K562 (cell line): Measurements from ENCODE around the gene TBCCD1. TPM values are rescaled to one million over a fixed set of nuclear protein-coding genes. Genes with fewer than 3 reads are reported as not detected.

Source experiments
- HIVEP1 ChIP-seq: fragments of 250-450 bp; sonication (Bioruptor Pico); IDR thresholded peaks from 2 replicates; pipeline ENCODE4 v1.4.0; 2020; ENCODE audit warnings: mild to moderate bottlenecking
- ZNF324 ChIP-seq: fragments of 250-450 bp; sonication (Bioruptor Pico); IDR thresholded peaks from 2 replicates; pipeline ENCODE4 v1.4.0; 2020; ENCODE audit warnings: mild to moderate bottlenecking
- ZNF431 ChIP-seq: sonication (generic); formaldehyde crosslinking; IDR thresholded peaks from 2 replicates; pipeline ENCODE4 v1.8.0; 2022; ENCODE audit warnings: mild to moderate bottlenecking, missing genetic modification reagents
- ZNF77 ChIP-seq: fragments of 250-450 bp; sonication (Bioruptor Pico); IDR thresholded peaks from 2 replicates; pipeline ENCODE4 v1.5.0; 2020
- polyA plus RNA-seq, 8 experiments: library from polyadenylated mRNA; depleted of rRNA in 4 of 8; stranded (reverse) in 5 of 8; unstranded in 3 of 8; fragments of >200 nt; fragmentation: Nextera tagmentation in 2 of 8; fragmentation: Illumina TruSeq in 1 of 8; extraction: Ambion mirVana in 2 of 8; extraction: Trizol in 1 of 8; gene quantifications; 2 replicates each; pipeline versions ENCODE4 v1.2.1 to v1.2.3, GENCODE V29; 2011 to 2014; ENCODE audit warnings: inconsistent platforms in 1 of 8, missing spikeins in 1 of 8
- total RNA-seq, 7 experiments: library from RNA; depleted of rRNA in 6 of 7; stranded (reverse); fragments of >200 nt in 6 of 7; fragmentation: Illumina TruSeq in 2 of 7; extraction: Trizol in 2 of 7; gene quantifications; 2 replicates each; pipeline versions ENCODE4 v1.2.1 to v1.2.3, GENCODE V29; 2011 to 2021; ENCODE audit warnings: low replicate concordance in 1 of 7
- TF ChIP-seq, protein P1 (sequence below): fragments of 450-650 bp; IDR thresholded peaks from 2 replicates; pipeline ENCODE4 v1.6.1; 2016; ENCODE audit warnings: mild to moderate bottlenecking, moderate library complexity
- TF ChIP-seq, protein P2 (sequence below): fragments of 450-650 bp; formaldehyde crosslinking; IDR thresholded peaks from 2 replicates; pipeline ENCODE4 v1.4.0; 2022; ENCODE audit warnings: mild to moderate bottlenecking, moderate library complexity

Gene TBCCD1
- total and polyA plus RNA-seq, 9 of the 15 experiments (the other 6 are each of a cell fraction or from before 2014, with no cell fraction given), result 17.7 to 31.1 (median 21.2) TPM

DNA sequence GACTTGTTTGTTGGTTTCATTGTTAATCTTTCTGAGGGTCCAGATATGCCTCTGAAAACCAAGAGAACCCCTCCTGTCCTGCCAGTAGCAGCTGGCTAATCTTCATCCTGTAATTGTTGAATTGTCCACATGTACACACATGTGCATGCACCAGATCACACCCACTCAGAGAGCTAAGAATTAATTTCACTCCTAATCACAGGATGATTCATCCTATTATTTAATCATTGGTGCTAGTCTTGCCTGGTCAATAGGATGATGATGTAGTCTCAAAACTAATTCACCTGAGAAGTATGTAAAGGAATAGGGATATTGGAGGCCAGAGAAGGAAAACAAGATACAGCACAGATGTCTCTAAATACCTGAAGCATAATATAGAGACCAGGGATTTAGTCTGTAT, 37.9 kb upstream of the TBCCD1 start (continued):
- TF ChIP-seq, protein P1, sequence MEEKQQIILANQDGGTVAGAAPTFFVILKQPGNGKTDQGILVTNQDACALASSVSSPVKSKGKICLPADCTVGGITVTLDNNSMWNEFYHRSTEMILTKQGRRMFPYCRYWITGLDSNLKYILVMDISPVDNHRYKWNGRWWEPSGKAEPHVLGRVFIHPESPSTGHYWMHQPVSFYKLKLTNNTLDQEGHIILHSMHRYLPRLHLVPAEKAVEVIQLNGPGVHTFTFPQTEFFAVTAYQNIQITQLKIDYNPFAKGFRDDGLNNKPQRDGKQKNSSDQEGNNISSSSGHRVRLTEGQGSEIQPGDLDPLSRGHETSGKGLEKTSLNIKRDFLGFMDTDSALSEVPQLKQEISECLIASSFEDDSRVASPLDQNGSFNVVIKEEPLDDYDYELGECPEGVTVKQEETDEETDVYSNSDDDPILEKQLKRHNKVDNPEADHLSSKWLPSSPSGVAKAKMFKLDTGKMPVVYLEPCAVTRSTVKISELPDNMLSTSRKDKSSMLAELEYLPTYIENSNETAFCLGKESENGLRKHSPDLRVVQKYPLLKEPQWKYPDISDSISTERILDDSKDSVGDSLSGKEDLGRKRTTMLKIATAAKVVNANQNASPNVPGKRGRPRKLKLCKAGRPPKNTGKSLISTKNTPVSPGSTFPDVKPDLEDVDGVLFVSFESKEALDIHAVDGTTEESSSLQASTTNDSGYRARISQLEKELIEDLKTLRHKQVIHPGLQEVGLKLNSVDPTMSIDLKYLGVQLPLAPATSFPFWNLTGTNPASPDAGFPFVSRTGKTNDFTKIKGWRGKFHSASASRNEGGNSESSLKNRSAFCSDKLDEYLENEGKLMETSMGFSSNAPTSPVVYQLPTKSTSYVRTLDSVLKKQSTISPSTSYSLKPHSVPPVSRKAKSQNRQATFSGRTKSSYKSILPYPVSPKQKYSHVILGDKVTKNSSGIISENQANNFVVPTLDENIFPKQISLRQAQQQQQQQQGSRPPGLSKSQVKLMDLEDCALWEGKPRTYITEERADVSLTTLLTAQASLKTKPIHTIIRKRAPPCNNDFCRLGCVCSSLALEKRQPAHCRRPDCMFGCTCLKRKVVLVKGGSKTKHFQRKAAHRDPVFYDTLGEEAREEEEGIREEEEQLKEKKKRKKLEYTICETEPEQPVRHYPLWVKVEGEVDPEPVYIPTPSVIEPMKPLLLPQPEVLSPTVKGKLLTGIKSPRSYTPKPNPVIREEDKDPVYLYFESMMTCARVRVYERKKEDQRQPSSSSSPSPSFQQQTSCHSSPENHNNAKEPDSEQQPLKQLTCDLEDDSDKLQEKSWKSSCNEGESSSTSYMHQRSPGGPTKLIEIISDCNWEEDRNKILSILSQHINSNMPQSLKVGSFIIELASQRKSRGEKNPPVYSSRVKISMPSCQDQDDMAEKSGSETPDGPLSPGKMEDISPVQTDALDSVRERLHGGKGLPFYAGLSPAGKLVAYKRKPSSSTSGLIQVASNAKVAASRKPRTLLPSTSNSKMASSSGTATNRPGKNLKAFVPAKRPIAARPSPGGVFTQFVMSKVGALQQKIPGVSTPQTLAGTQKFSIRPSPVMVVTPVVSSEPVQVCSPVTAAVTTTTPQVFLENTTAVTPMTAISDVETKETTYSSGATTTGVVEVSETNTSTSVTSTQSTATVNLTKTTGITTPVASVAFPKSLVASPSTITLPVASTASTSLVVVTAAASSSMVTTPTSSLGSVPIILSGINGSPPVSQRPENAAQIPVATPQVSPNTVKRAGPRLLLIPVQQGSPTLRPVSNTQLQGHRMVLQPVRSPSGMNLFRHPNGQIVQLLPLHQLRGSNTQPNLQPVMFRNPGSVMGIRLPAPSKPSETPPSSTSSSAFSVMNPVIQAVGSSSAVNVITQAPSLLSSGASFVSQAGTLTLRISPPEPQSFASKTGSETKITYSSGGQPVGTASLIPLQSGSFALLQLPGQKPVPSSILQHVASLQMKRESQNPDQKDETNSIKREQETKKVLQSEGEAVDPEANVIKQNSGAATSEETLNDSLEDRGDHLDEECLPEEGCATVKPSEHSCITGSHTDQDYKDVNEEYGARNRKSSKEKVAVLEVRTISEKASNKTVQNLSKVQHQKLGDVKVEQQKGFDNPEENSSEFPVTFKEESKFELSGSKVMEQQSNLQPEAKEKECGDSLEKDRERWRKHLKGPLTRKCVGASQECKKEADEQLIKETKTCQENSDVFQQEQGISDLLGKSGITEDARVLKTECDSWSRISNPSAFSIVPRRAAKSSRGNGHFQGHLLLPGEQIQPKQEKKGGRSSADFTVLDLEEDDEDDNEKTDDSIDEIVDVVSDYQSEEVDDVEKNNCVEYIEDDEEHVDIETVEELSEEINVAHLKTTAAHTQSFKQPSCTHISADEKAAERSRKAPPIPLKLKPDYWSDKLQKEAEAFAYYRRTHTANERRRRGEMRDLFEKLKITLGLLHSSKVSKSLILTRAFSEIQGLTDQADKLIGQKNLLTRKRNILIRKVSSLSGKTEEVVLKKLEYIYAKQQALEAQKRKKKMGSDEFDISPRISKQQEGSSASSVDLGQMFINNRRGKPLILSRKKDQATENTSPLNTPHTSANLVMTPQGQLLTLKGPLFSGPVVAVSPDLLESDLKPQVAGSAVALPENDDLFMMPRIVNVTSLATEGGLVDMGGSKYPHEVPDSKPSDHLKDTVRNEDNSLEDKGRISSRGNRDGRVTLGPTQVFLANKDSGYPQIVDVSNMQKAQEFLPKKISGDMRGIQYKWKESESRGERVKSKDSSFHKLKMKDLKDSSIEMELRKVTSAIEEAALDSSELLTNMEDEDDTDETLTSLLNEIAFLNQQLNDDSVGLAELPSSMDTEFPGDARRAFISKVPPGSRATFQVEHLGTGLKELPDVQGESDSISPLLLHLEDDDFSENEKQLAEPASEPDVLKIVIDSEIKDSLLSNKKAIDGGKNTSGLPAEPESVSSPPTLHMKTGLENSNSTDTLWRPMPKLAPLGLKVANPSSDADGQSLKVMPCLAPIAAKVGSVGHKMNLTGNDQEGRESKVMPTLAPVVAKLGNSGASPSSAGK, result no peak
- TF ChIP-seq ZNF77 (CRISPR knock-in tag) (no peak), ZNF431 (CRISPR knock-in tag) (no peak), ZNF324 (no peak), HIVEP1 (no peak)
- TF ChIP-seq, protein P2, sequence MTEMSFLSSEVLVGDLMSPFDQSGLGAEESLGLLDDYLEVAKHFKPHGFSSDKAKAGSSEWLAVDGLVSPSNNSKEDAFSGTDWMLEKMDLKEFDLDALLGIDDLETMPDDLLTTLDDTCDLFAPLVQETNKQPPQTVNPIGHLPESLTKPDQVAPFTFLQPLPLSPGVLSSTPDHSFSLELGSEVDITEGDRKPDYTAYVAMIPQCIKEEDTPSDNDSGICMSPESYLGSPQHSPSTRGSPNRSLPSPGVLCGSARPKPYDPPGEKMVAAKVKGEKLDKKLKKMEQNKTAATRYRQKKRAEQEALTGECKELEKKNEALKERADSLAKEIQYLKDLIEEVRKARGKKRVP, result no peak
